WTC11 (cell line): ENCODE measurements around the gene KDM4B. TPM values are rescaled to one million over a fixed set of nuclear protein-coding genes. Genes with fewer than 3 reads are reported as not detected.

ENCODE experiments used
- ATAC-seq: fragments of 200-7000 bp; cut with Tn5 transposase; 2 replicates; pipeline ENCODE4 v1.10.0; 2021; ENCODE audit warnings: mild to moderate bottlenecking, moderate library complexity
- CTCF ChIA-PET: fragments of 300-600 bp; sonication (Branson Sonifier 250); formaldehyde crosslinking; loops from one replicate; lab custom pipeline; 2021; ENCODE audit warnings: antibody characterized with exemption; lab: Charles Lee
- POLR2A ChIA-PET: fragments of 350-600 bp; sonication (Branson Sonifier 250); formaldehyde crosslinking; loops from one replicate; lab custom pipeline; 2021; ENCODE audit warnings: antibody characterized with exemption; lab: Charles Lee
- DNase-seq: peaks from one replicate; pipeline ENCODE4 v3.0.0; 2021; ENCODE audit warnings: low spot score
- H3K27ac Mint-ChIP-seq: 2 replicates; pipeline ENCODE4 v1.8.0; 2021; ENCODE audit warnings: mixed read lengths
- H3K27me3 Mint-ChIP-seq: 2 replicates; pipeline ENCODE4 v1.8.0; 2021; ENCODE audit warnings: low read depth, mild to moderate bottlenecking, moderate library complexity, mixed read lengths
- H3K36me3 Mint-ChIP-seq: 2 replicates; pipeline ENCODE4 v1.8.0; 2021; ENCODE audit warnings: mixed read lengths
- H3K4me1 Mint-ChIP-seq: 2 replicates; pipeline ENCODE4 v1.8.0; 2022; ENCODE audit warnings: mixed read lengths
- H3K4me3 Mint-ChIP-seq: 2 replicates; pipeline ENCODE4 v1.8.0; 2021; ENCODE audit warnings: mild to moderate bottlenecking, moderate library complexity, mixed read lengths
- H3K9me3 Mint-ChIP-seq: 2 replicates; pipeline ENCODE4 v1.8.0; 2021; ENCODE audit warnings: mixed read lengths
- ATF3 ChIP-seq: sonication (generic); formaldehyde crosslinking; conservative IDR thresholded peaks from 2 replicates; pipeline ENCODE4 v1.8.1; 2022; ENCODE audit warnings: mild to moderate bottlenecking, missing genetic modification reagents
- CBFB ChIP-seq: sonication (generic); formaldehyde crosslinking; IDR thresholded peaks from 2 replicates; pipeline ENCODE4 v1.8.1; 2022; ENCODE audit warnings: mild to moderate bottlenecking, low read depth, missing genetic modification reagents
- CREB1 ChIP-seq: sonication (generic); formaldehyde crosslinking; IDR thresholded peaks from 2 replicates; pipeline ENCODE4 v1.8.0; 2023; ENCODE audit warnings: mild to moderate bottlenecking, missing genetic modification reagents
- CREM ChIP-seq: sonication (generic); formaldehyde crosslinking; IDR thresholded peaks from 2 replicates; pipeline ENCODE4 v1.8.1; 2022; ENCODE audit warnings: mild to moderate bottlenecking, missing genetic modification reagents, moderate library complexity
- E2F1 ChIP-seq: sonication (generic); formaldehyde crosslinking; IDR thresholded peaks from 2 replicates; pipeline ENCODE4 v1.8.0; 2022; ENCODE audit warnings: mild to moderate bottlenecking, missing genetic modification reagents
- E2F4 ChIP-seq: sonication (generic); formaldehyde crosslinking; IDR thresholded peaks from 2 replicates; pipeline ENCODE4 v1.8.1; 2022; ENCODE audit warnings: low read depth, mild to moderate bottlenecking, moderate library complexity, missing genetic modification reagents, borderline replicate concordance
- ERG ChIP-seq: fragments of 250-450 bp; sonication (Bioruptor Pico); IDR thresholded peaks from 2 replicates; pipeline ENCODE4 v1.8.0; 2021; ENCODE audit warnings: mild to moderate bottlenecking
- ESRRA ChIP-seq: sonication (generic); formaldehyde crosslinking; IDR thresholded peaks from 2 replicates; pipeline ENCODE4 v1.8.1; 2022; ENCODE audit warnings: mild to moderate bottlenecking, missing genetic modification reagents, borderline replicate concordance
- ETV6 ChIP-seq: sonication (generic); formaldehyde crosslinking; IDR thresholded peaks from 2 replicates; pipeline ENCODE4 v1.8.1; 2022; ENCODE audit warnings: mild to moderate bottlenecking, missing genetic modification reagents
- FOXK1 ChIP-seq: sonication (generic); formaldehyde crosslinking; IDR thresholded peaks from 2 replicates; pipeline ENCODE4 v1.8.0; 2022; ENCODE audit warnings: mild to moderate bottlenecking, moderate library complexity, missing genetic modification reagents
- HMGA2 ChIP-seq: fragments of 250-450 bp; sonication (Bioruptor Pico); IDR thresholded peaks from 2 replicates; pipeline ENCODE4 v1.4.0; 2021; ENCODE audit warnings: mild to moderate bottlenecking, moderate library complexity
- HMGXB4 ChIP-seq: sonication (generic); formaldehyde crosslinking; IDR thresholded peaks from 2 replicates; pipeline ENCODE4 v1.8.1; 2023; ENCODE audit warnings: mild to moderate bottlenecking, moderate library complexity, missing genetic modification reagents
- NFE2L1 ChIP-seq: sonication (generic); formaldehyde crosslinking; IDR thresholded peaks from 2 replicates; pipeline ENCODE4 v1.8.1; 2023; ENCODE audit warnings: missing genetic modification reagents
- RELA ChIP-seq: sonication (generic); formaldehyde crosslinking; IDR thresholded peaks from 2 replicates; pipeline ENCODE4 v1.8.1; 2022; ENCODE audit warnings: missing genetic modification reagents, mild to moderate bottlenecking, borderline replicate concordance
- SMAD3 ChIP-seq: sonication (generic); formaldehyde crosslinking; IDR thresholded peaks from 2 replicates; pipeline ENCODE4 v1.8.0; 2022; ENCODE audit warnings: missing genetic modification reagents, mild to moderate bottlenecking, borderline replicate concordance
- ZNF263 ChIP-seq: sonication (generic); formaldehyde crosslinking; IDR thresholded peaks from 2 replicates; pipeline ENCODE4 v1.8.1; 2022; ENCODE audit warnings: low read depth, mild to moderate bottlenecking, moderate library complexity, missing genetic modification reagents
- ZNF281 ChIP-seq: sonication (generic); formaldehyde crosslinking; IDR thresholded peaks from 2 replicates; pipeline ENCODE4 v1.8.0; 2023; ENCODE audit warnings: mild to moderate bottlenecking, missing genetic modification reagents
- ZNF532 ChIP-seq: fragments of 250-450 bp; sonication (Bioruptor Pico); IDR thresholded peaks from 2 replicates; pipeline ENCODE4 v1.9.0; 2021; ENCODE audit warnings: mild to moderate bottlenecking, borderline replicate concordance
- total RNA-seq: library from RNA; stranded (reverse); gene quantifications from 3 replicates; pipeline ENCODE4 v1.2.3, GENCODE V29; 2021

KDM4B gene
- total RNA-seq, 1 experiment from 2014 or later: 43.2 TPM

- no peak for TF ChIP-seq ERG (CRISPR knock-in tag)
- no peak for TF ChIP-seq SMAD3
- no peak for TF ChIP-seq ZNF263 (CRISPR knock-in tag)
- no peak for TF ChIP-seq FOXK1
Measured at GRCh38 chr19:5117421-5117820, 148.5 kb downstream of the KDM4B start (continued).

- POLR2A ChIA-PET: no interaction called here
- CTCF ChIA-PET: interaction anchor here (0.6 to 5.9 kb wide), 10 partner anchors 8 to 70 kb away, joined by 3 to 36 read pairs (median 6); no protein-coding TSS in a partner anchor
- Mint-ChIP-seq H3K4me1 (peaks cover 35% of the 10 kb centered on the region), H3K9me3 (peaks cover 9% of the 10 kb centered on the region), H3K27me3 (no peaks in the 10 kb centered on the region), H3K4me3 (no peak overlapping the region), H3K36me3 (peaks cover 13% of the 10 kb centered on the region), H3K27ac (no peak overlapping the region)
- no peak for TF ChIP-seq ATF3
- no peak for TF ChIP-seq CBFB (CRISPR knock-in tag)
- TF ChIP-seq E2F4: no peak
- TF ChIP-seq ESRRA (CRISPR knock-in tag): no peak
- no peak for TF ChIP-seq CREM (CRISPR knock-in tag)
- TF ChIP-seq ETV6 (CRISPR knock-in tag): no peak
- TF ChIP-seq SMAD3: no peak
- TF ChIP-seq ZNF532 (CRISPR knock-in tag): no peak
- no peak for TF ChIP-seq RELA (CRISPR knock-in tag)
- TF ChIP-seq CREB1 (CRISPR knock-in tag): no peak
- TF ChIP-seq HMGA2: no peak
- TF ChIP-seq ZNF281 (CRISPR knock-in tag): no peak
- TF ChIP-seq E2F1: no peak
- TF ChIP-seq HMGXB4 (CRISPR knock-in tag): no peak
- no peak for TF ChIP-seq NFE2L1
- no peak for DNase-seq
- ATAC-seq: no peak
Measured at GRCh38 chr19:5118026-5118425, 149.1 kb downstream of the KDM4B start.
